OCI-LY7 (cell line): ENCODE results near the gene MTFR2.

Source experiments
- CTCF ChIP-seq: fragments of 200-600 bp; sonication (generic); conservative IDR thresholded peaks from 2 replicates; pipeline ENCODE4 v1.5.1; 2014; ENCODE audit warnings: mild to moderate bottlenecking, antibody characterized with exemption, low read length, moderate library complexity, mixed read lengths
- EZH2phosphoT487 ChIP-seq: fragments of 200-600 bp; sonication (generic); IDR thresholded peaks from 2 replicates; pipeline ENCODE4 v1.6.1; 2018; ENCODE audit warnings: low read depth, borderline replicate concordance, mild to moderate bottlenecking, mixed run types, antibody characterized with exemption, low read length, moderate library complexity, mixed read lengths

DNA sequence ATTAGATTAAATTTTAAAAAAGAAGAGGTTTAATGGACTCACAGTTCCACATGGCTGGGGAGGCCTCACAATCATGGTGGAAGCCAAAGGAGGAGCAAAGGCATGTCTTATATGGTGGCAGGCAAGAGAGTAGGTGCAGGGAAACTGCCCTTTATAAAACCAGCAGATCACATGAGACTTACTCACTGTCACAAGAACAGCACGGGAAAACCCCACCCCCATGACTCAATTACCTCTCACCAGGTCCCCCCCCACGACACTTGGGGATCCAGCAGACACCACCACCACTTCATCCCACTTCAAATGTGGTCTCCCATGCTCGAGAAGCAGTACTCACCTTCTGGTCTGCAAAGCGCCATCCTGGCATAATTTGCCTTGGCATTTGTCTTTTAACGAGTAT lies 24.6 kb downstream of the MTFR2 start:
- TF ChIP-seq CTCF (no peak), EZH2phosphoT487 (no peak)
